Measurements from ENCODE around the gene RAMACL. TPM values are rescaled to one million over a fixed set of nuclear protein-coding genes. Genes with fewer than 3 reads are reported as not detected.
A peak's percentile ranks its signal among the peaks of the same experiment; 100 is the strongest.
"Not testable (repeated sequence)": the region's sequence is repeated elsewhere in the genome, so short reads cannot be mapped to it uniquely, and the experiment has no call there.

Gene RAMACL
- total and polyA plus RNA-seq, 4 donors = 0.22 to 0.59 (median 0.31) TPM

DNA sequence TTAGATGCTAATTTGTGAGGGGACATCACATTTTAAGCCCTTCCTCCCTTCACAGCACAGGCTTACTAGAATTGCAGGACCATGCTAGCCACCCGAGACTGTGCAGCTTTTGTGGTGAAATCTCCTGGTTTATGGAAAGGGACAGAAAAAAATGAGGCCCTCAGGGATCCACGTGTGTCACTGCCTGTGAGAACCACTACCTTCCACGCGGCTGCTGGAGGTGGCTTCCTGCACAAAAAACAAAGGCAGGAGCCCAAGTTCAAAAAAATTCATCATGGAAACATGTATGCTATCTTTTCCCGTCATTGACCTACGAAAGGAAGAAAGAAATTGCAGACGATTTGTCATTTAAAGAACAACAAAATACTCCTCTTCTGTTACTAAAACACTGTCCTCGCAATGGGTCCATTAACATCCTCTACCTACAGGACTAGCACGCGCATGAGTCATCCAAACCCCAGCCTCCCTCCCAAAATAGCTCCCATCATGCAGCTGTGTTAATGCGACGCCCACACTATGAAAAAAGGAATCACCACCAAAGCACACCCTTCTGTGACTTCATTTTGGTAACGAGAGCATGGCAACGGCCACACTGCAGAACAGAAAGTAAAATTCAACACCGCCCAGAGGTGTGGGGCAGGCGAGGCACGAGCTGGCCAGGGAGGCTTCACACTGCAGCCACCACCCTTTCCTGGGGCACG lies 45.7 kb downstream of the RAMACL start:
- Histone ChIP-seq H3K9ac (ENCODE audit: low read depth in 1 of 2, low read length in 2 of 2) (no peak overlapping the region), H3K27me3 (ENCODE audit: control insufficient read depth in 4 of 4, insufficient read depth in 4 of 4, low read length in 3 of 4) (no peaks in the 10 kb centered on the region), H3K4me3 (ENCODE audit: low read depth in 1 of 3, low read length in 3 of 3) (no peak overlapping the region), H3K36me3 (ENCODE audit: control insufficient read depth in 4 of 4, insufficient read depth in 3 of 4, low read depth in 1 of 4, low read length in 3 of 4) (peaks cover 0 to 3% (median 1%) of the 10 kb centered on the region in 4 donors), H3K9me3 (ENCODE audit: control insufficient read depth in 4 of 4, low read length in 3 of 4) (no peaks in the 10 kb centered on the region), H3K27ac (ENCODE audit: low read depth in 1 of 2, low read length in 2 of 2) (no peak overlapping the region), H3K4me1 (ENCODE audit: control insufficient read depth in 4 of 4, insufficient read depth in 4 of 4, low read length in 3 of 4) (no peaks in the 10 kb centered on the region)
- no peak for TF ChIP-seq JUND (IDR thresholded peaks at IDR 0.05)
- no peak for TF ChIP-seq GABPA (IDR thresholded peaks at IDR 0.05 in 1 of 2, conservative IDR thresholded peaks at IDR 0.05 in 1 of 2)
- TF ChIP-seq, protein P1, sequence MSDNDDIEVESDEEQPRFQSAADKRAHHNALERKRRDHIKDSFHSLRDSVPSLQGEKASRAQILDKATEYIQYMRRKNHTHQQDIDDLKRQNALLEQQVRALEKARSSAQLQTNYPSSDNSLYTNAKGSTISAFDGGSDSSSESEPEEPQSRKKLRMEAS (IDR thresholded peaks at IDR 0.05) = no peak
- no peak for TF ChIP-seq SP1 (IDR thresholded peaks at IDR 0.05)
- TF ChIP-seq FOXA1 (IDR thresholded peaks at IDR 0.05) = no peak
- WGBS = 83% methylated on average over 18 of the region's 18 CpGs
- DNase-seq (ENCODE audit: low spot score) = no peak

DNA sequence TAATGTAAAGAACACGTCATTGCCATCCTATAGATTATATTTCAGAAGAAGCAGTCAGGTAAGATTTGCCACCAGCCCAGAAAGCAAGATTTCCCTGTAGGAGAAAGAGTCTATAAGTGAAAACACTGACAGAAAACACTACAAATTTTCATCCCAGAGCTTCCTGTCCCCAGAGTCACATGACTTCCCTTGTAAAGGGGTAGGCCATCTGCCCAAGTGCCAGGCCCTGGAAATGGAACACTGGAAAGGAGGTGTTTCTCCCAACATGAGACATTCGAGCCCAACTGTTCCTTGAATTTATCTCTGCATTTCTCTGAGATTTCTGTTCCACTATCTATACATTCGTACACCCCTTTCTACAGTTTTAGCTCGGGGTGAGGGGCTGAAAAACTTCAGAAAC lies 46.9 kb downstream of the RAMACL start:
- no peak overlapping the region for H3K9ac ChIP-seq (ENCODE audit: low read depth in 1 of 2, low read length in 2 of 2)
- H3K4me1 ChIP-seq (ENCODE audit: control insufficient read depth in 4 of 4, insufficient read depth in 4 of 4, low read length in 3 of 4) = no peaks in the 10 kb centered on the region
- no peak overlapping the region for H3K27ac ChIP-seq (ENCODE audit: low read depth in 1 of 2, low read length in 2 of 2)
- H3K36me3 ChIP-seq (ENCODE audit: control insufficient read depth in 4 of 4, insufficient read depth in 3 of 4, low read depth in 1 of 4, low read length in 3 of 4) = peaks cover 0 to 3% (median 1%) of the 10 kb centered on the region in 4 donors
- no peak for DNase-seq (ENCODE audit: low spot score)
- H3K4me3 ChIP-seq (ENCODE audit: low read depth in 1 of 3, low read length in 3 of 3) = no peak overlapping the region
- TF ChIP-seq RAD21 (IDR thresholded peaks at IDR 0.05) (no peak), NR2F2 (IDR thresholded peaks at IDR 0.05) (no peak), TAF1 (conservative IDR thresholded peaks at IDR 0.05) (no peak), SP1 (IDR thresholded peaks at IDR 0.05) (no peak)
- TF ChIP-seq, protein P1 (IDR thresholded peaks at IDR 0.05) = no peak
- TF ChIP-seq, protein P2, sequence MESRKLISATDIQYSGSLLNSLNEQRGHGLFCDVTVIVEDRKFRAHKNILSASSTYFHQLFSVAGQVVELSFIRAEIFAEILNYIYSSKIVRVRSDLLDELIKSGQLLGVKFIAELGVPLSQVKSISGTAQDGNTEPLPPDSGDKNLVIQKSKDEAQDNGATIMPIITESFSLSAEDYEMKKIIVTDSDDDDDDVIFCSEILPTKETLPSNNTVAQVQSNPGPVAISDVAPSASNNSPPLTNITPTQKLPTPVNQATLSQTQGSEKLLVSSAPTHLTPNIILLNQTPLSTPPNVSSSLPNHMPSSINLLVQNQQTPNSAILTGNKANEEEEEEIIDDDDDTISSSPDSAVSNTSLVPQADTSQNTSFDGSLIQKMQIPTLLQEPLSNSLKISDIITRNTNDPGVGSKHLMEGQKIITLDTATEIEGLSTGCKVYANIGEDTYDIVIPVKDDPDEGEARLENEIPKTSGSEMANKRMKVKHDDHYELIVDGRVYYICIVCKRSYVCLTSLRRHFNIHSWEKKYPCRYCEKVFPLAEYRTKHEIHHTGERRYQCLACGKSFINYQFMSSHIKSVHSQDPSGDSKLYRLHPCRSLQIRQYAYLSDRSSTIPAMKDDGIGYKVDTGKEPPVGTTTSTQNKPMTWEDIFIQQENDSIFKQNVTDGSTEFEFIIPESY (IDR thresholded peaks at IDR 0.05) = no peak
- no peaks in the 10 kb centered on the region for H3K9me3 ChIP-seq (ENCODE audit: control insufficient read depth in 4 of 4, low read length in 3 of 4)
- 92% methylated on average over 4 of the region's 4 CpGs for WGBS
- no peaks in the 10 kb centered on the region for H3K27me3 ChIP-seq (ENCODE audit: control insufficient read depth in 4 of 4, insufficient read depth in 4 of 4, low read length in 3 of 4)

DNA sequence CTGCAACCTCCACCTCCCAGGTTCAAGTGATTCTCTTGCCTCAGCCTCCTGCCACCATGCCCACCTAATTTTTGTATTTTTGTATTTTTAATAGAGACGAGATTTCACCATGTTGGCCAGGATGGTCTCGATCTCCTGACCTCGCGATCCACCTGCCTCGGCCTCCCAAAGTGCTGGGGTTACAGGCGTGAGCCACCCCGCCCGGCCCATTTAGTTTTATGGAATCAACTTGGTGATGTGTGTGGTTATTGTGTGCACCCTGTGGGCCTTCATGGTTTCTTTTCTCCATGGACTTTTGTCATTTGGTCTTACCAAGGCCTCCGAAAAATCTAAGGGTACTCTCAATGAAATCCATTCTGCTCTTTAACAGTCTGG lies 47.5 kb downstream of the RAMACL start:
- not testable (repeated sequence) for H3K4me3 ChIP-seq (ENCODE audit: low read depth in 1 of 3, low read length in 3 of 3); H3K4me1 ChIP-seq (ENCODE audit: control insufficient read depth in 4 of 4, insufficient read depth in 4 of 4, low read length in 3 of 4); DNase-seq (ENCODE audit: low spot score); H3K9me3 ChIP-seq (ENCODE audit: control insufficient read depth in 4 of 4, low read length in 3 of 4); H3K36me3 ChIP-seq (ENCODE audit: control insufficient read depth in 4 of 4, insufficient read depth in 3 of 4, low read depth in 1 of 4, low read length in 3 of 4); H3K9ac ChIP-seq (ENCODE audit: low read depth in 1 of 2, low read length in 2 of 2); H3K27ac ChIP-seq (ENCODE audit: low read depth in 1 of 2, low read length in 2 of 2); H3K27me3 ChIP-seq (ENCODE audit: control insufficient read depth in 4 of 4, insufficient read depth in 4 of 4, low read length in 3 of 4)
- 98% methylated on average over 9 of the region's 9 CpGs for WGBS

DNA sequence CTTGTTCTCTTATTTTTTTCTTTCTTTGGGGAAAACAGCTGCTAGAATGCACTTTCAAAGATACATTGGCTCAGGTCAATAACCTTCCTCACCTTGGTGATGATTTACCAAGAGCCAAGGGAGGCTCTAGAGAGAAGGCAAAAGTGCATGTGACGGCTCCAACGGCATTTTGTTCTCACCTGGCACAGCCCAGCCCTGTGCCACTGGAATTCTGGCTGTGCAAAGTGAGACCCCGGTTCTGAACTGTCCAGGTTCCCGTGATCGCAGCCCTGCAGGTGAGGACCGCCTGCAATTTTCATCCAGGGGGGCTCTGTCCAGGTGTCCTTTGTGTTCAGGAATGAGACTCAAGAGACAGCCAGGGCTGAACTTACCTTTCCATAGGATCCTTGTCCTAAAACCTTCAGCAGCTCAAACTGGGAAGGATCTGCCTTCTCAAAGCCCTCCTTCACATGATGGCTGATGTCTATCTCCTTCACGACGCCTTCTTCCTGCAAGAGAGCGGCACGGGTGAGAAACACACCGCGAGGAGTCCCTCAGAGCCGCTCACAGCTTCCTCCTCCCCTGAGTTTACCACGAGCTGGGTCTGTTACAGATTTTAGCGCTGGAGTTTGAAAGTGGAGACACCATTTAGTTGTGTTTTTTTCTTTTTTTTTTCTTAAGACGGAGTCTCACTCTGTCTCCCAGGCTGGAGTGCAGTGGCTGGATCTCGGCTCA lies 48.0 kb downstream of the RAMACL start:
- Histone ChIP-seq H3K4me3 (ENCODE audit: low read depth in 1 of 3, low read length in 3 of 3) (no peak overlapping the region), H3K27ac (ENCODE audit: low read depth in 1 of 2, low read length in 2 of 2) (no peak overlapping the region), H3K27me3 (ENCODE audit: control insufficient read depth in 4 of 4, insufficient read depth in 4 of 4, low read length in 3 of 4) (no peaks in the 10 kb centered on the region), H3K9me3 (ENCODE audit: control insufficient read depth in 4 of 4, low read length in 3 of 4) (no peaks in the 10 kb centered on the region), H3K9ac (ENCODE audit: low read depth in 1 of 2, low read length in 2 of 2) (no peak overlapping the region), H3K4me1 (ENCODE audit: control insufficient read depth in 4 of 4, insufficient read depth in 4 of 4, low read length in 3 of 4) (no peaks in the 10 kb centered on the region), H3K36me3 (ENCODE audit: control insufficient read depth in 4 of 4, insufficient read depth in 3 of 4, low read depth in 1 of 4, low read length in 3 of 4) (peaks cover 0 to 3% (median 1%) of the 10 kb centered on the region in 4 donors)
- TF ChIP-seq EGR1 (IDR thresholded peaks at IDR 0.05; ENCODE audit: low read depth in 2 of 2) (no peak), RXRA (IDR thresholded peaks at IDR 0.05) (peak; percentile 19 to 21), HNF4G (IDR thresholded peaks at IDR 0.05) (no peak)
- no peak for DNase-seq (ENCODE audit: low spot score)
- WGBS = 85% methylated on average over 17 of the region's 17 CpGs
